Natural killer cell (primary cell): ENCODE measurements around the gene CHML. TPM values are rescaled to one million over a fixed set of nuclear protein-coding genes. Genes with fewer than 3 reads are reported as not detected.

Experiments used
- ATAC-seq, 3 donors: fragments of 150-1000 bp in 2 of 3; fragments of 200-7000 bp in 1 of 3; cut with Tn5 transposase; 1 replicate in 1 of 3; 2 replicates in 2 of 3; pipeline ENCODE4 v1.10.0; 2021; ENCODE audit warnings: mild to moderate bottlenecking in 2 of 3, moderate library complexity in 2 of 3
- DNase-seq, 2 donors: peaks; one replicate each; pipeline versions ENCODE4 v3.0.0 to v3.0.0-alpha.2; 2013 to 2021; ENCODE audit warnings: mixed read lengths in 1 of 2
- H3K27ac ChIP-seq: one replicate; pipeline ENCODE4 v1.5.1; 2013; ENCODE audit warnings: mild to moderate bottlenecking, low read length
- H3K27me3 ChIP-seq: one replicate; pipeline ENCODE4 v1.6.1; 2013; ENCODE audit warnings: low read length; ENCODE audit not compliant: control insufficient read depth, insufficient read depth
- H3K36me3 ChIP-seq: one replicate; pipeline ENCODE4 v1.6.1; 2013; ENCODE audit warnings: low read length; ENCODE audit not compliant: control insufficient read depth, insufficient read depth
- H3K4me1 ChIP-seq: one replicate; pipeline ENCODE4 v1.6.1; 2013; ENCODE audit warnings: low read length; ENCODE audit not compliant: control insufficient read depth, insufficient read depth
- H3K4me3 ChIP-seq: one replicate; pipeline ENCODE4 v1.5.1; 2013; ENCODE audit warnings: low read length
- H3K9me3 ChIP-seq: one replicate; pipeline ENCODE4 v1.6.1; 2013; ENCODE audit warnings: low read length; ENCODE audit not compliant: control insufficient read depth, insufficient read depth
- H3K27ac Mint-ChIP-seq, 2 donors: one replicate each; pipeline ENCODE4 v1.8.0; 2022; ENCODE audit warnings: mild to moderate bottlenecking in 2 of 2, mixed read lengths in 2 of 2, moderate library complexity in 1 of 2
- H3K27me3 Mint-ChIP-seq, 2 donors: one replicate each; pipeline ENCODE4 v1.8.0; 2022; ENCODE audit warnings: low read depth in 2 of 2, mixed read lengths in 2 of 2
- H3K36me3 Mint-ChIP-seq: one replicate; pipeline ENCODE4 v1.8.0; 2022; ENCODE audit warnings: mixed read lengths
- H3K4me1 Mint-ChIP-seq, 2 donors: one replicate each; pipeline ENCODE4 v1.8.0; 2022; ENCODE audit warnings: mixed read lengths in 2 of 2
- H3K4me3 Mint-ChIP-seq: one replicate; pipeline ENCODE4 v1.8.0; 2022; ENCODE audit warnings: mild to moderate bottlenecking, moderate library complexity, mixed read lengths
- H3K9me3 Mint-ChIP-seq, 2 donors: one replicate each; pipeline ENCODE4 v1.8.0; 2022; ENCODE audit warnings: mixed read lengths in 2 of 2
- CTCF ChIP-seq: fragments of 200-600 bp; IDR thresholded peaks from one replicate; pipeline ENCODE4 v1.8.0; 2022; ENCODE audit warnings: antibody characterized with exemption
- WGBS: methylation state at CpG from one replicate; pipeline ENCODE4 v1.1.7; 2013; ENCODE audit warnings: missing lambda C conversion rate; ENCODE audit not compliant: insufficient coverage; 5-methylcytosine and 5-hydroxymethylcytosine counted together
- intact Hi-C: fragments of 100-400 bp; cut with micrococcal nuclease; formaldehyde crosslinking; loops from one replicate; pipeline ENCODE4 v1.14.2; 2022
- total RNA-seq, 4 donors: library from RNA; stranded (reverse); fragments of 120-200 nt in 1 of 4; gene quantifications; one replicate each; pipeline versions ENCODE4 v1.2.3 to v1.2.4, GENCODE V29; 2013 to 2022

CHML gene
- total RNA-seq, 3 donors from 2014 or later (not counting 1 experiment from before 2014, with no cell fraction given): 6.8 to 11.8 (median 7.8) TPM

GRCh38 chr1:241611736-241612135, 28.4 kb downstream of the CHML start:
- Mint-ChIP-seq H3K27ac (no peak overlapping the region), H3K36me3 (no peaks in the 10 kb centered on the region), H3K4me1 (no peaks in the 10 kb centered on the region), H3K4me3 (no peak overlapping the region), H3K9me3 (no peaks in the 10 kb centered on the region), H3K27me3 (no peaks in the 10 kb centered on the region)
- Histone ChIP-seq H3K9me3 (no peaks in the 10 kb centered on the region), H3K27me3 (no peaks in the 10 kb centered on the region), H3K27ac (no peak overlapping the region), H3K36me3 (no peaks in the 10 kb centered on the region), H3K4me3 (no peak overlapping the region), H3K4me1 (no peaks in the 10 kb centered on the region)
- TF ChIP-seq CTCF: no peak
- intact Hi-C loops: loop anchor here (1.0 to 5.0 kb wide), 3 partner anchors 16 to 1716 kb away; no protein-coding TSS in a partner anchor
- WGBS: 93% methylated on average over 1 of the region's 1 CpG
- DNase-seq (no peak), ATAC-seq (no peak)

GRCh38 chr1:241611063-241611462, 29.1 kb downstream of the CHML start:
- H3K27me3 ChIP-seq: no peaks in the 10 kb centered on the region
- H3K9me3 ChIP-seq: no peaks in the 10 kb centered on the region
- Mint-ChIP-seq H3K27ac (no peak overlapping the region), H3K27me3 (no peaks in the 10 kb centered on the region), H3K36me3 (no peaks in the 10 kb centered on the region), H3K9me3 (no peaks in the 10 kb centered on the region), H3K4me1 (no peaks in the 10 kb centered on the region), H3K4me3 (no peak overlapping the region)
- DNase-seq (peak in 1 of 2 donors; percentile 77), ATAC-seq (peak; percentile 72 to 85 (median 72))
- H3K36me3 ChIP-seq: no peaks in the 10 kb centered on the region
- intact Hi-C loops: loop anchor here (1.0 to 5.0 kb wide), 3 partner anchors 16 to 1716 kb away; no protein-coding TSS in a partner anchor
- TF ChIP-seq CTCF: peak; percentile 71
- WGBS: 38% methylated on average over 3 of the region's 3 CpGs
- H3K4me1 ChIP-seq: no peaks in the 10 kb centered on the region
- H3K4me3 ChIP-seq: no peak overlapping the region
- H3K27ac ChIP-seq: no peak overlapping the region

GRCh38 chr1:241610056-241610815, 29.9 kb downstream of the CHML start:
- ATAC-seq (no peak), DNase-seq (no peak)
- intact Hi-C loops: loop anchor here (5.0 kb wide), 1 partner anchor 1717 kb away; no protein-coding TSS in a partner anchor
- H3K36me3 Mint-ChIP-seq: no peaks in the 10 kb centered on the region
- Histone ChIP-seq H3K27ac (no peak overlapping the region), H3K27me3 (no peaks in the 10 kb centered on the region), H3K4me3 (no peak overlapping the region), H3K9me3 (no peaks in the 10 kb centered on the region), H3K4me1 (no peaks in the 10 kb centered on the region), H3K36me3 (no peaks in the 10 kb centered on the region)
- TF ChIP-seq CTCF: no peak
- H3K27ac Mint-ChIP-seq: no peak overlapping the region
- WGBS: 86% methylated on average over 7 of the region's 8 CpGs
- H3K9me3 Mint-ChIP-seq: no peaks in the 10 kb centered on the region
- no peaks in the 10 kb centered on the region for H3K27me3 Mint-ChIP-seq
- H3K4me1 Mint-ChIP-seq: no peaks in the 10 kb centered on the region
- H3K4me3 Mint-ChIP-seq: no peak overlapping the region
